Activated effector memory CD4-positive, alpha-beta T cell treated with Interleukin-2 at 50 U/mL for 16 hours (primary cell): Measurements from ENCODE around the gene FAU.
A peak's percentile ranks its signal among the peaks of the same experiment; 100 is the strongest.

Source experiments
- DNase-seq: peaks from one replicate; pipeline ENCODE4 v3.0.0-alpha.2; 2020

FAU gene

GRCh38 chr11:65107078-65107477 is 14.9 kb downstream of the FAU start:
- DNase-seq = no peak

- no peak for DNase-seq
Observed at GRCh38 chr11:65104628-65105027, 17.3 kb downstream of the FAU start.

GRCh38 chr11:65103476-65103875 is 18.5 kb downstream of the FAU start:
- DNase-seq = no peak

DNA sequence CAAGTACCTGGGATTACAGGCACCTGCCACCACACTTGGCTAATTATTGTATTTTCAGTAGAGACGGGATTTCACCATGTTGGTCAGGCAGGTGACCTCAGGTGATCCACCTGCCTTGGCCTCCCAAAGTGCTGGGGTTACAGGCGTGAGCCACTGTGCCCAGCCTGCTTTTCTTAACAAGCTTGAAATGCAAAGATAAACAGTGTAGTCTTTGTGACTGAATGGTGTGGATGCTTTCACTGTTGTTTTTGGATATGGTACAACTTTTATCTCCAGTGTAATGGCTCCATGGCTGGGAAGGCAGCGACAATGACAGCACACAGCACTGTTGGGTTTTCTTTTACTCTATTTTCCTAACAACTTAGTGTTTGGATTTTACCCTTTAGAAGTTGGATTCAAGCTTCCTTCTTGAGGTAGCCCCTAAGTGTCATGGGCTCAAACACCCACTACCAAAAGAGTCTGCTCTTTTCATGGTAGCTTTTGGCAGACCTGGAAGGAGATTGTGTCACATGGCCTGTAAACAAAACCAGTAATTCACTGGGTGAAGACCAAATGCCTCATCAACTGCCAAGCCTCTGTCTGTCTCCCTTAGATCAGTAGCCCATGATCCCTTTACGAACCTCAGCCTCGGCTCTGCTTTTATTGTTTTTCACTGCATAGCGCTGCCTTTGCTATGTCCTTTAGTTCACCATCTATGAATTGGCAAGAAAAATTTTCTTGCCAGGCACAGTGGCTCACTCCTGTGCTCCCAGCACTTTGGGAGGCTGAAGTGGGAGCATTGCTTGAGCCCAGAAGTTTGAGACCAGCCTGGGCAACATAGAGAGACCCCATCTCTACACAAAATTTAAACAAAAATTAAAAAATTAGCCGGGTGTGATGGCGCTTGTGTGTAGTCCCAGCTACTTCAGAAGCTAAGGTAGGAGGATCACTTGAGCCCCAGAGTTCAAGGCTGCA is 19.5 kb downstream of the FAU start:
- DNase-seq = no peak

DNA sequence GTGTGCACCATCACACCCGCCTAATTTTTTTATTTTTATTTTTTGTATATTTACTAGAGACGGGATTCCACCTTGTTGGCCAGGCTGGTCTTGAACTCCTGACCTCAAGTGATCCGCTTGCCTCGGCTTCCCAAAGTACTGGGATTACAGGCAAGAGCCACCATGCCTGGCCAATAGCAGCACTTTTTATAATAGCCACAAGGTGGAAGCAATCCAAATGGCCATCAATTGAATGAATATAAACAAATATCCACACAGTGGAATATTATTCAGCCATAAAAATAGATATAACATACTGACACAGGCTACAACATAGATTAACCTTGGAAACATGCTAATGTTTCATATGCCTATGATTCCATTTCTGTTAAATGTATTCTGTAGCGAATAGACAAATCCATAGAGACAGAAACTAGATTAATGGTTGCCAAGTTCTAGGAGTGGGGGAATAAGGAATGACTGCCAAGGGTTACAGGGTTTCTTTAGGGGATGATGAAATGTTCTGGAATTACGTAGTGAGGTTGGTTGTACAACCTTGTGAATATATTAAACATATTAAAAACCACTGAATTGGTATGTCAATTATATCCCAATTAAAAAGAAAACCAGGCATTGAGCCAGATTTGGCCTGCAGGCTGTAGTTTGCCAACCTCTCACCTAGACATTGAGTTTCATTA is 21.1 kb downstream of the FAU start:
- no peak for DNase-seq

- DNase-seq = no peak
Observed at GRCh38 chr11:65096926-65097325, 25.0 kb downstream of the FAU start.

DNA sequence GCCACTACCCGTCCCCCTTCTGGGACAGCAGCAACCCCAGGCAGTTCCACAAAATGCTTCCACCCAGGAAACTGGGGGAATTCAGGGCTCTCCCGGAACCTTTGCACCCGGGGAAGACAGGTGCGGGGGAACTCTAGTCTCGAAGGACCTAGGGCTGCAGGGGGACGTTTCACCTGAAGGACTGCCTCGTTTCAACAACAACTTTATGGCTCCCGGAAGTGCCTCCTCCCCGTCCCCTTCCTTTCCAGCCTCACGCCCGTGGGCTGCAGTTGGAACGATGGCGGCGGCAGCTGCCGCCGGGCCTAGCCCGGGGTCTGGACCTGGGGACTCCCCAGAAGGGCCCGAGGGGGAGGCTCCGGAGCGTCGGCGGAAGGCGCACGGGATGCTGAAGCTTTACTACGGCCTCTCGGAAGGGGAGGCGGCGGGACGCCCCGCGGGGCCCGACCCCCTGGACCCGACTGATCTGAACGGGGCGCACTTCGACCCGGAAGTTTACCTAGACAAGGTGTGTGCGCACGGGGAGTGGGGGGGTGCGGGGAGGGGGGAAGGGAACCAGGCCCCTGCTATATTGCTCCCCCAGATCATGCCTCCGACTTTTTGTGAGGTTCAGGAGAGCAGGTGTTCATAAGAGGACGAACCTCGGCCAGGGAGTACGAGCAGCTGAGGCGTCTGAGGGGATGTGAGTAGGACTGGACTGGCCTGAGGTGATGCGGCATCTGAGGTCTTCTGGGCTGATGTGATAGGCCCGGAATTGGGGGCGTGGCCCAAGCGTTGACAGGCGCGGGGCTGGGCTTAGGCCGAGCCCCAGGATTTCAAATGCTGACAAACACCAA is 25.7 kb downstream of the FAU start, which contains the start of gene VPS51:
VPS51 (plus strand) TSS at position 241 of the 833 bp plus-strand sequence; CDS start at position 278, 37 bp downstream.
- peak; percentile 78 for DNase-seq

DNA sequence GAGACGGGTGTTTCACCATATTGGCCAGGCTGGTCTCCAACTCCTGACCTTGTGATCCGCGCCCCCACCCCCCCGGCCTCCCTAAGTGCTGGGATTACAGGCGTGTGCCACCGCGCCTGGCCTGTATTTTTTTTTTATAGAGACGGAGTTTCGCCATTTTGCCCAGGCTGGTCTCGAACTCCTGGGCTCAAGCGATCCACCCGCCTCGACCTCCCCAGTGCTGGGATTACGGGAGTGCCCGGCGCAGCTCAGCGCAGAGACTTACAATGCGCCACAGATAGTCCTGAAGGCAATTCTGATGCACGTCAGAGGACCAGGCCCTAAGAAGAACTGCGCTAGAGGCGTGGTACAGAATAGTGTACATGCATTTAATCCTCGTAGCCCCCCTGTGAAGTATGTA is 26.5 kb downstream of the FAU start:
- DNase-seq = no peak

DNA sequence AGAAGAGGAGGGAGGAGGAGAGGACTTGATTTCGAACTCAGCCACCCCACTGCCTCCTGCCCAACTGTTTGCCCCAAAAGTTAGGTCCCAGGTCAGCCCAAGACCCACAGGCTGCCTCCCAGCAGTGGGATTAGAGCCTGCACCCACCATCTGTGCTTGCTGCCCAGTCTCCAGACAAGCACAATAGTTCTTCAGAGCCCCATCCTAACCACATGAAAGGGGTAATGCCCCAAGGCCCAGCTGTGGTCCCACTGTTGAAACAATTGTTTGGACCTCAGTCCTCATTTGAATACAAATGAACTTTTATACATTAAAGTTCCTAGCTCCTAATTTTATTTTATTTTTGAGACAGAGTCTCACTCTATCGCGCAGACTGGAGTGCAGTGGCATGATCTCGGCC is 31.3 kb downstream of the FAU start:
- no peak for DNase-seq

GRCh38 chr11:65089621-65090020 is 32.3 kb downstream of the FAU start:
- DNase-seq = no peak

GRCh38 chr11:65087827-65088226 is 34.1 kb downstream of the FAU start:
- DNase-seq = no peak

GRCh38 chr11:65087216-65087615 is 34.7 kb downstream of the FAU start:
- no peak for DNase-seq

- no peak for DNase-seq
Observed at GRCh38 chr11:65086809-65087208, 35.1 kb downstream of the FAU start.

- no peak for DNase-seq
Observed at GRCh38 chr11:65085446-65085845, 36.5 kb downstream of the FAU start.

DNA sequence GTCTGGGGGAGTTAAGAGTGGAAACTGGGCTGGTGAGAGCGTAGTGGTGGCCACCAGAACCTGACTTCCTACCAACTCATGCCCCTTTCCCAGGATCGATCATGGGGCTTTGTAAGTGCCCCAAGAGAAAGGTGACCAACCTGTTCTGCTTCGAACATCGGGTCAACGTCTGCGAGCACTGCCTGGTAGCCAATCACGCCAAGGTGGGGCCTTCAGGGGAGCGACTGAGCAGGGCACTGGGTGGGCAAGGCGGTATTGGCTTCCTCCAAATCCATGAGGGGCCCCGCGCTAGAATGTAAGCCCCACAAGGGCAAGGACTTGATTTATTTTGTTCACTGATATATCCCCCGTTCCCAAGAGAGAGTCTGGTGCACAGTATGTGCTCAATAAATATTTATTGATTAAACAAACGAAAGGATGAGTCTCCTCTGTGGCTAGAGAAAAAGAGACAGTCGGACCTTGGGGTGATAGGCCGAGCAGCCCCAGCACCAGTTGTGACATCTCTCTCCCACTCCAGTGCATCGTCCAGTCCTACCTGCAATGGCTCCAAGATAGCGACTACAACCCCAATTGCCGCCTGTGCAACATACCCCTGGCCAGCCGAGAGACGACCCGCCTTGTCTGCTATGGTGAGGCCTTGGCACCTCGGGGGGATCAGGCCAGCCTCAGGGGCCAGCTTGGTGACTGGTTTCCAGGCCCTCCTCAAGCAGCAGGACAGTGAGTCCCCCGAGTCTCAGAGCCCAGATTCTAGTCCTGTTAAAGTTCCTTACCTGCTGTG is 37.1 kb downstream of the FAU start:
- DNase-seq = no peak

DNA sequence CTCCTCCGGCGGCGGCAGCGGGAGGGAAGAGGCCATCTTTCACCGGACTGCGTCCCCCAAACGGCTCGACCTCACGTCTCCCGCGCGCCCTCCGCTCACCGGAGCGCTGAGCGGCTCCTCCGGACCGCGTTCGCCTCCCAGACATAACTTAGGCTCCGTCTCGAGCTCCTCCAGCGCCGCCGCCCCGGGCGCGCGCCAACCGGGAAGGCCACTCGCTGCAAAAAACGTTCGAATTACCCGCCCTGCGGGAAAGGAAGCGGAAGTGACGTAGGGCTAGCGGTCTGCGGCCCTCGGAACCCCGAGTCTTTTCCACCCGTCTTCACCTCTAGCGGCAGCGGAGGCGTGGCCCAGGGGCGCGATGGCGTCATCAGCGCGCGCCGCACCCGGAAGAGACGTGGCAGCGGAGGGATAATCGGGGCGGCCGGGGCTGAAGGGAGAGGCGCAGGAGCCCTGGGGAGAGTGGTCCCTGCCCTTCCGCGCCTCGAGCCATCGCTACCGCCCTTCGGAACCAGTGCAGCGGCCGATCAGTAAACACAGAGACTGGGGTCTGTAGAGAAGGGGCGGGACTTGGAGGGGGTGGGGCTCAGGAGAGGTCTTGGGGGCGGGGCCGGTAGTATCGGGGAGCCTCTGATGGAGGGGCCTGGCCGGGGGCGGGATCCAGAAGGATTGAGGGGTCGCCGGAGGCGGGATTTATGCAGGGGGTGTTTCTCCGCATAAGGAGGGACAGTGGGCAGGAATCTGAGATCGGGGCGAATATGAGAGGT is 37.9 kb downstream of the FAU start, which contains the start of the genes CDCA5 and ZFPL1:
CDCA5 (minus strand) TSS at position 207 of the 764 bp plus-strand sequence; CDS start at position 145, 62 bp downstream.
ZFPL1 (plus strand) TSS at position 389 of the 764 bp plus-strand sequence. CDS start 477 bp downstream, outside the sequence.
- peak; percentile 96 for DNase-seq

DNA sequence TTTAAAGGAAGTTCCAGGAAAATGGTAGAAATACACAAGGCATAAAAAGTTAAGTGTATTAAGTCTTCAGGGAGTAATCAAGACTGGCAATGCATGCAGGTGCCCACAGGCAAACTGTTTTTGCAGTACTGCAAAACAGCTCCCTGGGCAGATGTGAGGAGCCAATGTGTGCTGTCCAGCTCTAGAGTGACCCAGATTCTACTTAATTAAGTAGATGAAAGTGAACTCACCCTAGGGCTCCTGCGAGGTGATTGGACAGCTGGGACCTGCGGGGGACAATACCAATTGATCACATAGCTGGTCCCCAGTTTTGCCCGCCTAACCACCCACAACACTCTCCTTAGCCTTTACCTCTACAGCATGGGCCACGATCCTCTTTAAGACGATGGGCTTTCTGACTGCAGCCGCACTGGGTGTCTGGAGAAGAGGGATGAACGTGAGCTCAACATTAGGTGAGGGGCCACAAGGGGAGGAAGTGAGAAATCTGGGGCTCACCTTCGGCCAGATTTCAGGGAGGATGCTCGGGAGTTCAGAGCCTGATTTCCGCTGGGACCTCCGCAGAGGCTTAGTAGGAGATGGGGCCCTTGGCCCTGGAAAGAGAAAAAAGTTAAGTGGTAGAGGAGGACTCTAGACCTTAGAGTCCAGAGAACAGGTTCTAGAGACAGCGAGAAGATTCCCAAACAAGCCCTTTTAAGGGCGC is 38.6 kb downstream of the FAU start:
- no peak for DNase-seq

DNA sequence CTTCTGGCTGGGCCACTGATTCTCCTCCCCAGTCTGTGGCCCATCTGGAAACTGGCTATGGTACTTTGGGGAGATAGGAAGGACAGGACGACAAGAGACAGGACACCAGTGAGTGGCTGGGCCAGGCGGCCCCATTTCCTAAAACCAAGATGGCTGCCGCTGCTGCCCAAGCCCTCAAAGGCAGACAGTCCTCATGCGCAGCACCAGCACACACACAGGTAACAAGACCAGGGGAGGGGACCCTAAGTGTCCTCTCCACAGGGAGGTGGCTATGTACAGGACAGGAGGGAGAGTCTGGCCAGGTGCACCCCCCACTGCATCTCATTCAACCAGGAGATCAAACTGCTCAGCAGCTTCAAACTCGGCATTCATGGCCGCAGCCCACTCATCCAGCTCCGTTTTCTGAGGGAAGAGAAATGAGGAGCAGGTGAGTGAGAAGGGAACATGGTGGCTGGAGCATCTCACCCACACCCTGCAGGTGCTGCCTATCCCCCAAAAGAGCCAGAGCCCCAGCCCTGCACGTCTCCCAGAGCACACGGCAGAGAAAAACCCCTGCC is 43.1 kb downstream of the FAU start:
- no peak for DNase-seq

GRCh38 chr11:65078151-65078550 is 43.8 kb downstream of the FAU start:
- DNase-seq = peak; percentile 67

GRCh38 chr11:65077451-65077850 is 44.5 kb downstream of the FAU start:
- no peak for DNase-seq
